HEK293T (cell line): Measurements from ENCODE around the gene CHCHD3.
A peak's percentile ranks its signal among the peaks of the same experiment; 100 is the strongest.

Experiments used
- CTCF ChIA-PET: fragments of 350-600 bp; formaldehyde crosslinking; extraction: SDS; loops from one replicate; lab custom pipeline; 2021; ENCODE audit warnings: antibody characterized with exemption, inconsistent platforms; lab: Yijun Ruan, JAX
- POLR2A ChIA-PET: fragments of 350-600 bp; formaldehyde crosslinking; extraction: SDS; loops from one replicate; lab custom pipeline; 2020; ENCODE audit warnings: antibody characterized with exemption, inconsistent platforms; lab: Yijun Ruan, JAX
- DNase-seq: peaks from one replicate; pipeline ENCODE4 v3.0.0; 2012; ENCODE audit warnings: mixed read lengths; ENCODE audit errors: extremely low spot score
- ARNT ChIP-seq: fragments of 450-650 bp; IDR thresholded peaks from 2 replicates; pipeline ENCODE4 v1.6.1; 2017; ENCODE audit warnings: mild to moderate bottlenecking
- BHLHE40 ChIP-seq: fragments of 450-650 bp; IDR thresholded peaks from 2 replicates; pipeline ENCODE4 v1.6.1; 2016; ENCODE audit warnings: mild to moderate bottlenecking, moderate library complexity, borderline replicate concordance
- CTBP1 ChIP-seq: fragments of 450-650 bp; IDR thresholded peaks from 2 replicates; pipeline ENCODE4 v1.6.1; 2016; ENCODE audit warnings: borderline replicate concordance
- ELF4 ChIP-seq: fragments of 450-650 bp; IDR thresholded peaks from 2 replicates; pipeline ENCODE4 v1.6.1; 2017; ENCODE audit warnings: antibody characterized with exemption
- FOXA1 ChIP-seq: fragments of 450-650 bp; IDR thresholded peaks from 2 replicates; pipeline ENCODE4 v1.6.1; 2016; ENCODE audit warnings: mild to moderate bottlenecking
- FOXK2 ChIP-seq: fragments of 450-650 bp; IDR thresholded peaks from 2 replicates; pipeline ENCODE4 v1.6.1; 2016; ENCODE audit warnings: mild to moderate bottlenecking
- FOXM1 ChIP-seq: fragments of 450-650 bp; IDR thresholded peaks from 2 replicates; pipeline ENCODE4 v1.6.1; 2017; ENCODE audit warnings: mild to moderate bottlenecking, borderline replicate concordance
- HDGF ChIP-seq: fragments of 450-650 bp; IDR thresholded peaks from 2 replicates; pipeline ENCODE4 v1.6.1; 2017; ENCODE audit warnings: antibody characterized with exemption, borderline replicate concordance
- L3MBTL2 ChIP-seq: fragments of 450-650 bp; conservative IDR thresholded peaks from 2 replicates; pipeline ENCODE4 v1.6.1; 2016; ENCODE audit warnings: mild to moderate bottlenecking
- LEF1 ChIP-seq: fragments of 450-650 bp; IDR thresholded peaks from 2 replicates; pipeline ENCODE4 v1.6.1; 2017; ENCODE audit warnings: mild to moderate bottlenecking, borderline replicate concordance
- NFRKB ChIP-seq: fragments of 450-650 bp; IDR thresholded peaks from 2 replicates; pipeline ENCODE4 v1.6.1; 2016; ENCODE audit warnings: mild to moderate bottlenecking, moderate library complexity
- PKNOX1 ChIP-seq: fragments of 450-650 bp; IDR thresholded peaks from 2 replicates; pipeline ENCODE4 v1.6.1; 2016
- SP1 ChIP-seq: fragments of 450-650 bp; IDR thresholded peaks from 2 replicates; pipeline ENCODE4 v1.6.1; 2017
- SUZ12 ChIP-seq: fragments of 450-650 bp; IDR thresholded peaks from 2 replicates; pipeline ENCODE4 v1.6.1; 2016; ENCODE audit warnings: mild to moderate bottlenecking
- TARDBP ChIP-seq: fragments of 450-650 bp; IDR thresholded peaks from 2 replicates; pipeline ENCODE4 v1.6.1; 2016
- ZNF384 ChIP-seq: fragments of 450-650 bp; IDR thresholded peaks from 2 replicates; pipeline ENCODE4 v1.6.1; 2016

Gene CHCHD3

DNA sequence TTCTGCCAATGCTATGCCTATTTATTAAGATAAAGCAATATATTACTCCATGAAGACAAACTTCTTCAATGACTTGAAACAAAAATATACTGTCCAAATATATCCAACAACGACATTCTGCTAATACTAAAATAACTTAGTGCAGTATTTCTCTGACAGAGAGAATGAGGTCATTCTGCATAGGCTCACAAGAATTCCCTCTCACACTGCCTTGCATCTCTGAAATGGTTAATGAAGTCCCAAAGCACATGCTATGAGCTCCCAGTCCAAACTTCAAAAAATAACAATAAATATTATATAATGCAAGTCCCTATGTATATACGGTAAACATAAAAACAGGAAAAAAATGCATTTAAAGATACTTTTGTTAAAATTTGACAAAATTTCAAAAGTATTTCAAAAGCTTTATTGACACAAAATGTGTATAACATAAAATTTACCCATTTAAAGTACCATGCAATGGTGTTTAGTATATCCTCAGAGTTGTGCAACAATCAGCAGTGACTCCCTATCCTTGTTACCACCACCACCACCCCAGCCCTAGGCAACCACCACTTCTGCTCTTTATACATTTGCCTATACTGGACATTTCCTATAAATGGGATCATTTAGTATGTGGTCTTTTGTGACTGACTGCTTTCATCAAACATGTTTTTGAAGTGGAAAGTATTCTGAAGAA, 27.6 kb downstream of the CHCHD3 start:
- DNase-seq: no peak
- CTCF ChIA-PET: no interaction called here
- POLR2A ChIA-PET: no interaction called here
- no peak for TF ChIP-seq SP1
- no peak for TF ChIP-seq FOXK2
- TF ChIP-seq SUZ12: no peak
- no peak for TF ChIP-seq FOXM1
- TF ChIP-seq HDGF: no peak
- TF ChIP-seq PKNOX1: no peak
- TF ChIP-seq ARNT: no peak
- TF ChIP-seq L3MBTL2: no peak
- no peak for TF ChIP-seq LEF1
- TF ChIP-seq ZNF384: no peak
- TF ChIP-seq ELF4: no peak
- TF ChIP-seq BHLHE40: no peak
- TF ChIP-seq TARDBP: no peak

- ChIA-PET CTCF (no interaction called here), POLR2A (no interaction called here)
- no peak for DNase-seq
- TF ChIP-seq SP1: no peak
- no peak for TF ChIP-seq LEF1
- no peak for TF ChIP-seq FOXM1
- TF ChIP-seq ZNF384: no peak
Observed at GRCh38 chr7:133053321-133053891, 28.5 kb downstream of the CHCHD3 start.

- ChIA-PET CTCF (no interaction called here), POLR2A (no interaction called here)
- TF ChIP-seq PKNOX1: no peak
- TF ChIP-seq FOXK2: no peak
- no peak for TF ChIP-seq SP1
- no peak for TF ChIP-seq TARDBP
- no peak for TF ChIP-seq CTBP1
- TF ChIP-seq FOXM1: no peak
- no peak for TF ChIP-seq HDGF
- no peak for TF ChIP-seq L3MBTL2
- TF ChIP-seq ZNF384: no peak
- no peak for TF ChIP-seq BHLHE40
- no peak for DNase-seq
Observed at GRCh38 chr7:133052826-133053225, 29.1 kb downstream of the CHCHD3 start.

- TF ChIP-seq FOXA1: no peak
- TF ChIP-seq PKNOX1: no peak
- no peak for TF ChIP-seq ELF4
- no peak for TF ChIP-seq ZNF384
- no peak for TF ChIP-seq LEF1
- no peak for TF ChIP-seq CTBP1
- no peak for TF ChIP-seq ARNT
- TF ChIP-seq SUZ12: no peak
- no peak for TF ChIP-seq SP1
- TF ChIP-seq FOXM1: no peak
- no peak for TF ChIP-seq L3MBTL2
- no peak for TF ChIP-seq BHLHE40
- TF ChIP-seq TARDBP: no peak
- CTCF ChIA-PET: interaction anchor here (0.6 kb wide), 1 partner anchor 20 kb away, joined by 3 read pairs; no protein-coding TSS in a partner anchor
- POLR2A ChIA-PET: interaction anchor here (1.4 kb wide), 1 partner anchor 30 kb away, joined by 6 read pairs; the partner anchor contains the start of gene CHCHD3
- DNase-seq: no peak
Observed at GRCh38 chr7:133052401-133052756, 29.5 kb downstream of the CHCHD3 start.

- ChIA-PET POLR2A (interaction anchor here (1.4 kb wide), 1 partner anchor 30 kb away, joined by 6 read pairs; the partner anchor contains the start of gene CHCHD3), CTCF (interaction anchor here (0.6 to 1.0 kb wide), 4 partner anchors 10 to 951 kb away, joined by 3 to 4 read pairs (median 3); partner anchors contain the start of gene CHCHD3)
- TF ChIP-seq PKNOX1 (no peak), ZNF384 (no peak), L3MBTL2 (no peak), ARNT (no peak)
- DNase-seq: no peak
Observed at GRCh38 chr7:133051719-133052400, 30.0 kb downstream of the CHCHD3 start.

- DNase-seq: peak; percentile 19
- POLR2A ChIA-PET: interaction anchor here (1.4 kb wide), 1 partner anchor 31 kb away, joined by 6 read pairs; the partner anchor contains the start of gene CHCHD3
- TF ChIP-seq L3MBTL2 (no peak), HDGF (no peak), ARNT (no peak), FOXA1 (no peak), ELF4 (no peak), LEF1 (no peak), TARDBP (no peak), ZNF384 (no peak), SUZ12 (no peak), PKNOX1 (no peak), FOXK2 (no peak), FOXM1 (no peak), SP1 (no peak), NFRKB (no peak), CTBP1 (no peak)
- CTCF ChIA-PET: interaction anchor here (0.6 to 1.0 kb wide), 3 partner anchors 9 to 950 kb away, joined by 3 to 4 read pairs (median 3); partner anchors contain the start of gene CHCHD3
Observed at GRCh38 chr7:133051066-133051465, 30.8 kb downstream of the CHCHD3 start.
